Astrocyte of the spinal cord (primary cell): ENCODE measurements around the gene VPS39.
"Not testable (repeated sequence)": the region's sequence is repeated elsewhere in the genome, so short reads cannot be mapped to it uniquely, and the experiment has no call there.

ENCODE experiments used
- DNase-seq: peaks from one replicate; pipeline ENCODE4 v3.0.0; 2011; ENCODE audit warnings: low read depth, low spot score
- H3K4me3 ChIP-seq: 2 replicates; pipeline ENCODE4 v1.5.1; 2011; ENCODE audit warnings: low read depth, mild to moderate bottlenecking, low read length, moderate library complexity
- in situ Hi-C: cut with HindIII; loops from 2 replicates; pipeline ENCODE4 v1.10.0; 2017; ENCODE audit warnings: low sequenced_read_pairs
- TF ChIP-seq, protein P1 (sequence below): IDR thresholded peaks from 2 replicates; pipeline ENCODE4 v1.5.1; 2012; ENCODE audit warnings: low read depth, mild to moderate bottlenecking, low read length, inconsistent platforms

VPS39 gene

DNA sequence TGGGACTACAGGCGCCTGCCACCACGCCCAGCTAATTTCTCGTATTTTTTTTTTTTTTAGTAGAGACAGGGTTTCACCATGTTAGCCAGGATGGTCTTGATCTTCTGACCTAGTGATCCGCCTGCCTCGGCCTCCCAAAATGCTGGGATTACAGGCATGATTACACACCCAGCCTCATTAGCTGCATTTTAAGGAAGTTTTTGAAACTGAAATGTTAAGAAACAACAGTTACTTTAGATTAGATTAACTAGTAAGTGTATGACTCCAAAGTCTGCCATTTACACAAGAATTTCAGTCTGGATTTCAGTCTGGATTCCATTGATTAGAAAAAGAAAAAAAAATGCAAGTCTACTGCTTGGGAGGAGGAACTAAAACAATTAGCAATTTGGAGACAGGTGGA lies 24.5 kb upstream of the VPS39 start:
- DNase-seq: no peak
- in situ Hi-C loops: no loop called here
- TF ChIP-seq, protein P1, sequence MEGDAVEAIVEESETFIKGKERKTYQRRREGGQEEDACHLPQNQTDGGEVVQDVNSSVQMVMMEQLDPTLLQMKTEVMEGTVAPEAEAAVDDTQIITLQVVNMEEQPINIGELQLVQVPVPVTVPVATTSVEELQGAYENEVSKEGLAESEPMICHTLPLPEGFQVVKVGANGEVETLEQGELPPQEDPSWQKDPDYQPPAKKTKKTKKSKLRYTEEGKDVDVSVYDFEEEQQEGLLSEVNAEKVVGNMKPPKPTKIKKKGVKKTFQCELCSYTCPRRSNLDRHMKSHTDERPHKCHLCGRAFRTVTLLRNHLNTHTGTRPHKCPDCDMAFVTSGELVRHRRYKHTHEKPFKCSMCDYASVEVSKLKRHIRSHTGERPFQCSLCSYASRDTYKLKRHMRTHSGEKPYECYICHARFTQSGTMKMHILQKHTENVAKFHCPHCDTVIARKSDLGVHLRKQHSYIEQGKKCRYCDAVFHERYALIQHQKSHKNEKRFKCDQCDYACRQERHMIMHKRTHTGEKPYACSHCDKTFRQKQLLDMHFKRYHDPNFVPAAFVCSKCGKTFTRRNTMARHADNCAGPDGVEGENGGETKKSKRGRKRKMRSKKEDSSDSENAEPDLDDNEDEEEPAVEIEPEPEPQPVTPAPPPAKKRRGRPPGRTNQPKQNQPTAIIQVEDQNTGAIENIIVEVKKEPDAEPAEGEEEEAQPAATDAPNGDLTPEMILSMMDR: no peak
- no peak overlapping the region for H3K4me3 ChIP-seq

DNA sequence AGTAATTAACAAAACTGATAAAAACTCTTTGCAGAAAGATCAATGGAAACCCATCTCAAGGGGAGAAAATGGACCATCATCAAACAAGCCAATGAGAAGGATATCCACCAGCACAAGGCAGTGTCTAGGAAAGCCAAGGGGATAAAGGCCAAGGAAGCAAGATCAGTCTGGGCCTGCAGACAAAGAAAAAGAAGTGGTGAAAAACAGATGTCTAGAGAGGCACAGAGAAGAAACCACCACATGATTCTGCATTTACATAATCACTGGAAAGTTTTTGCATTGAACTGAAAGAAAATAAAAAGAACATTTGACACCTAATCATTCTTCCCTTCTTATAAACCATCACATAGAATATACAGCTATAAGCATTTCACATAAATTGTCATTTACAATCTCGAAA lies 23.0 kb upstream of the VPS39 start:
- in situ Hi-C loops: no loop called here
- no peak for DNase-seq
- TF ChIP-seq, protein P1: no peak

DNA sequence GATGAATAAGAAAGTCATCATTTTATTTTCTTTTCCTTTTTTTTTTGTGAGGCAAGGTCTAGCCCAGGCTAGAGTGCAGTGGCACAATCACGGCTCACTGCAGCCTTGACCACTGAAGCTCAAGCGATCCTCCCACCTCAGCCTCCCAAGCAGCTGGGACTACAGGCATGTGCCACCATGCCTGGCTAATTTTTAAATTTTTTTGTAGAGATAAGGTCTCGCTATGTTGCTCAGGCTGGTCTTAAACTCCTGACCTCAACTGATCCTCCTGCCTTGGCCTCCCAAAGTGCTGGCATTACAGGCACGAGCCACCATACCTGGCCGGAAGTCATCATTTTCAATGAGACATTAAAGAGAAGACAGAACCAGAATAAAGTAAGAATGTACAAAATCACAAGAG lies 20.9 kb upstream of the VPS39 start:
- H3K4me3 ChIP-seq, in situ Hi-C loops, DNase-seq: not testable (repeated sequence)

More for the DNA sequence above, 23.0 kb upstream of the VPS39 start:
- no peak overlapping the region for H3K4me3 ChIP-seq

DNA sequence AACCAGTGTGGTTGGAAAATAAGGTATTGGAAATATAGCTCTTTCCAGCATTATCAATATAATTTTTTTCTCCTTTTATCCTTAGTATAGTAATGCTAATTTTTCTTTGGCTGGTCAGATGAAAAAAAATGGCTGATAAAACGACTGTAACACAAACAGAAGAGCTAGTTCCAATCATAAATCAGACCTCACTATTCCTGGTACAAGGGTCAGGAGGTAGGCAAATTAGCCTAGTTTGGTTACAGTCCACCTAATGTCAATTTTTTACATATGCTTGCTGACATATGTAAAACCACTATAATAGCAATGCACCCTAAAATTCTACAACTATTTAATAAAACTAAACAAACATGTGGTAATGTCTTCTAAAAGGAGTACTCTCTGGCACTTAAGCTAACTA lies 19.9 kb upstream of the VPS39 start:
- H3K4me3 ChIP-seq: no peak overlapping the region
- in situ Hi-C loops: no loop called here
- no peak for DNase-seq
- TF ChIP-seq, protein P1: no peak

DNA sequence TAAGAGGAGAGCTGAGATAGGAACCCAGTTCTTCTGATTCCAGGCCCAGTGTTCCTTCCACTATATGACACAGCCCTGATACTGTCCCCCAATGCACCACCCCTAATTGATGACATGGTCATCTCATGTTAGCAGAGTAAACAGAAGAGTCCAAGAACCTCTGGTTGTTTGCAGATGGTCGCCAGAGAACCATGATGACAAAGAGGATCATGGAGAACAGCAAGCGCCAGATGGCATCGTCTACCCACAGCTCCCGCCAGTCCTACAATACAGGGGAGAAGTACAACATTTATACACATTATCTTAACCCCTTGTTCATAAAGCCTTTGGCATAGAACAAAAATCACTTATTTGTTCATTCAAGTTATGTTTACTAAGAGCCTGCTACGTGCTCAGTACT lies 18.5 kb upstream of the VPS39 start:
- TF ChIP-seq, protein P1: no peak
- in situ Hi-C loops: no loop called here
- DNase-seq: no peak
- no peak overlapping the region for H3K4me3 ChIP-seq

DNA sequence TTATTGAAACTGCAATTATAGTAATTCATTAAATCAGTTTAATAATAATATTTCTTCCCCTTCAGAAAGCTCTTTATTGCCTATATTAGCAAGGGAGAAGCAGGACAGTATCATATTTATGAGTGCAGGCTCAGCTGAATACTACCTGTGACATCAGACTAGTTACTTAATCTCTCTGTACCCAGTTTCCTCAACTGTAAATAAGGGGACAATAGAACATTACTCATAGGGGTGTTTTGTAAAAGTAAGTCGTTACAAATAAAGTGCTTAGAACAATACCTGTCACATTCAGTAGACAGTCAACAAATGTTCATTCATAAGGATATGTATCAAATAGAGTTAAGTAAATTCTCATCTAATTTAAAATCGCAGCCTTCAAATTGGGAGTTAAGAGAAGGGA lies 12.1 kb upstream of the VPS39 start:
- H3K4me3 ChIP-seq: no peak overlapping the region
- TF ChIP-seq, protein P1: no peak
- DNase-seq: no peak
- in situ Hi-C loops: no loop called here

DNA sequence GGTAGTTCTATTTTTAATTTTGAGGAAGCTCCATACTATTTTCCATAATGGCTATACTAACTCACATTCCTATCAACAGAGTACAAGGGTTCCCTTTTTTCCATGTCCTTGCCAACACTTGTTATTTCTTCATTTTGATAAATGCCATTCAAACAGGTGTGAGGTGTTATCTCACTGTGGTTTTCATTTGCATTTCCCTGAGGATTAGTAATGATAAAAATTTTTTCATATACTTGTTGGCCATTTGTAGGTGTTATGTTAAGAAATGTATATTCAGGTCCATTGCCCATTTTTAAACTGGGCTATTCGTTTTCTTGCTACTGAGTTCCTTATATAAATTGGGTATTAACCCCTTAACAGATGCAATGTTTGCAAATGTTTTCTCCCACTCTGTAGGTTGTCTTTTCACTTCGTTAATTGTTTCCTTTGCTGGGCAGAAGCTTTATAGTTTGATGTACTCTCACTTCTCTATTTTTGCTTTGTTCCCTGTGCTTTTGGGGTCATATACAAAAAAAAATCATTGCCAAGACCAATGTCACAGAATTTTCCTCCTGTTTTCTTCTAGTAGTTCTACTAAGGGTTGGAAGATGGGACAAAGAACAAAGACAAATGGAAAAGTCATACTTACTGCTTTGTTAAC lies 11.0 kb upstream of the VPS39 start:
- TF ChIP-seq, protein P1: no peak

More for the DNA sequence above, 11.0 kb upstream of the VPS39 start:
- in situ Hi-C loops: no loop called here
- no peak for DNase-seq
- H3K4me3 ChIP-seq: no peak overlapping the region
